Gastrocnemius medialis (tissue), 4 donors: ENCODE results near the gene CARMIL1. TPM values are rescaled to one million over a fixed set of nuclear protein-coding genes. Genes with fewer than 3 reads are reported as not detected.

Source experiments
- ATAC-seq, 2 donors: fragments of 150-250 bp; one replicate each; pipeline ENCODE4 v1.9.1; 2016
- DNase-seq, 2 donors: peaks; one replicate each; pipeline ENCODE4 v3.0.0-alpha.2; 2019
- H3K27ac ChIP-seq, 4 donors: fragments of 200-600 bp; sonication (generic); 1 replicate in 1 of 4; 2 replicates in 3 of 4; pipeline ENCODE4 v1.5.1; 2016 to 2018; ENCODE audit warnings: mild to moderate bottlenecking in 2 of 4, moderate library complexity in 1 of 4
- H3K27me3 ChIP-seq, 3 donors: fragments of 200-600 bp; sonication (generic) in 2 of 3; 1 replicate in 1 of 3; 2 replicates in 2 of 3; pipeline versions ENCODE4 v1.5.1 to v1.6.0; 2016 to 2019; ENCODE audit warnings: mild to moderate bottlenecking in 1 of 3, moderate library complexity in 1 of 3
- H3K36me3 ChIP-seq, 2 donors: fragments of 200-600 bp; sonication (generic) in 1 of 2; one replicate each; pipeline ENCODE4 v1.5.1; 2017 to 2018
- H3K4me1 ChIP-seq, 2 donors: fragments of 200-600 bp; sonication (generic) in 1 of 2; one replicate each; pipeline ENCODE4 v1.5.1; 2016 to 2017; ENCODE audit warnings: mild to moderate bottlenecking in 2 of 2
- H3K4me3 ChIP-seq, 4 donors: fragments of 200-600 bp; sonication (generic) in 3 of 4; 1 replicate in 1 of 4; 2 replicates in 3 of 4; pipeline ENCODE4 v1.5.1; 2016 to 2019; ENCODE audit warnings: mild to moderate bottlenecking in 2 of 4
- H3K9me3 ChIP-seq, 3 donors: fragments of 200-600 bp; sonication (generic) in 2 of 3; 1 replicate in 1 of 3; 2 replicates in 2 of 3; pipeline ENCODE4 v1.5.1; 2016 to 2019
- POLR2A ChIP-seq, 2 donors: fragments of 450-650 bp; IDR thresholded peaks; one replicate each; pipeline ENCODE4 v1.6.1; 2017; ENCODE audit warnings: antibody characterized with exemption in 2 of 2, mild to moderate bottlenecking in 2 of 2, moderate library complexity in 2 of 2
- in situ Hi-C, 4 donors: fragments of 200-750 bp; cut with MboI; loops; one replicate each; pipeline versions ENCODE4 v1.15.0 to v1.8.0; 2017; ENCODE audit warnings: low sequenced_read_pairs in 4 of 4
- intact Hi-C: fragments of 100-400 bp; cut with DNase I; formaldehyde crosslinking; loops from one replicate; pipeline ENCODE4 v1.15.1; 2023; ENCODE audit warnings: low total_unique reads
- total RNA-seq, 4 donors: library from RNA; depleted of rRNA; stranded (reverse); fragments of >200 nt; gene quantifications; one replicate each; pipeline versions ENCODE4 v1.1.0 to v1.2.3, GENCODE V29; 2016
- TF ChIP-seq, protein P1 (sequence below), 5 experiments: fragments of 450-650 bp in 3 of 5; fragments of 200-600 bp in 2 of 5; sonication (generic) in 2 of 5; IDR thresholded peaks in 4 of 5; conservative IDR thresholded peaks in 1 of 5; 1 replicate in 4 of 5; 2 replicates in 1 of 5; pipeline ENCODE4 v1.5.1; 2016 to 2019; ENCODE audit warnings: antibody characterized with exemption in 5 of 5, mild to moderate bottlenecking in 3 of 5, moderate library complexity in 3 of 5

CARMIL1 gene
- total RNA-seq, 4 donors from 2014 or later, result 0.87 to 2.1 (median 1.7) TPM

DNA sequence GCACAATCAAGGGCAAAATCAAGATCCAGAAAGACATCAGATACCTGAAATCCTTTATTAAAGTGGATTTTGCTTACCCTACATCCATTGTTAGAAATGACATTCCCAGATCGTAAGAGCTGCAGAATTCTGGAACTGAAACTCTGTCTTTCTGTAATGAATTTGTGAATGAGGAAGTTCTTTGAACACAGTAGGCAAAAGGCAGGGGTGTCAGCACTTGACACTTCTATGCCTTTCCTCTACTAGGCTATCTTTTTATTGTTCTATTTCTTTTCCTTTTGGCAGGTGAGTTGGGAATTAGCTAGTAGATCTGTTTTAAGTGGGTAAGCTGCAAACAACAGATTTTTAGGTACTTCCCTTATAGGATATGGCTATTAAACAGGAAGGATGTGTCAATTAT lies 126.3 kb downstream of the CARMIL1 start:
- Histone ChIP-seq H3K36me3 (no peaks in the 10 kb centered on the region), H3K27me3 (no peaks in the 10 kb centered on the region), H3K4me3 (no peak overlapping the region), H3K27ac (no peak overlapping the region), H3K4me1 (no peaks in the 10 kb centered on the region), H3K9me3 (no peaks in the 10 kb centered on the region)
- DNase-seq (no peak), ATAC-seq (no peak)
- TF ChIP-seq, protein P1, sequence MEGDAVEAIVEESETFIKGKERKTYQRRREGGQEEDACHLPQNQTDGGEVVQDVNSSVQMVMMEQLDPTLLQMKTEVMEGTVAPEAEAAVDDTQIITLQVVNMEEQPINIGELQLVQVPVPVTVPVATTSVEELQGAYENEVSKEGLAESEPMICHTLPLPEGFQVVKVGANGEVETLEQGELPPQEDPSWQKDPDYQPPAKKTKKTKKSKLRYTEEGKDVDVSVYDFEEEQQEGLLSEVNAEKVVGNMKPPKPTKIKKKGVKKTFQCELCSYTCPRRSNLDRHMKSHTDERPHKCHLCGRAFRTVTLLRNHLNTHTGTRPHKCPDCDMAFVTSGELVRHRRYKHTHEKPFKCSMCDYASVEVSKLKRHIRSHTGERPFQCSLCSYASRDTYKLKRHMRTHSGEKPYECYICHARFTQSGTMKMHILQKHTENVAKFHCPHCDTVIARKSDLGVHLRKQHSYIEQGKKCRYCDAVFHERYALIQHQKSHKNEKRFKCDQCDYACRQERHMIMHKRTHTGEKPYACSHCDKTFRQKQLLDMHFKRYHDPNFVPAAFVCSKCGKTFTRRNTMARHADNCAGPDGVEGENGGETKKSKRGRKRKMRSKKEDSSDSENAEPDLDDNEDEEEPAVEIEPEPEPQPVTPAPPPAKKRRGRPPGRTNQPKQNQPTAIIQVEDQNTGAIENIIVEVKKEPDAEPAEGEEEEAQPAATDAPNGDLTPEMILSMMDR (IDR thresholded peaks at IDR 0.05 in 4 of 5, conservative IDR thresholded peaks at IDR 0.05 in 1 of 5), result no peak
- TF ChIP-seq POLR2A (IDR thresholded peaks at IDR 0.05), result no peak
- in situ Hi-C loops (no loop called here), intact Hi-C loops (no loop called here)

DNA sequence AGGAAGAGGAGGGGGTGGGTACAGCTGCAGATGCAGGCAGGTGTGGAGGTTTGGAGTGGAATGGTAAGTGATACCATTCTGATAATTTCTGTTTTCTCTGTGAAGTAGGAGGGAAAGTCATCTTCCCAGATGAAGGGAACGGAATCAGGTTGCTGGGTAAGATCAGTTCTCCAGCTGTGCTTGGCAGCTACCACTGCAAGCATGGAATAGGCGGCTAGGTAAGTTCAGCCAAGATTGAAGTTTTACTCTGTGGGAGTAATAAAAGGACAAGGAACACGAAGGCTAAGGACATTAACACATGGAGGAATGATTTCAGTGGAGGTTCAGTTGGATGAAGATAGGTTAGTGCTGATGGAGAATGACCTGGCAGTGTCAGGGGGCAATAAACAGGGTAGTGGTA lies 128.3 kb downstream of the CARMIL1 start:
- Histone ChIP-seq H3K4me3 (no peak overlapping the region), H3K27ac (no peak overlapping the region), H3K27me3 (no peaks in the 10 kb centered on the region), H3K4me1 (no peaks in the 10 kb centered on the region), H3K9me3 (no peaks in the 10 kb centered on the region), H3K36me3 (no peaks in the 10 kb centered on the region)
- no peak for TF ChIP-seq POLR2A (IDR thresholded peaks at IDR 0.05)
- TF ChIP-seq, protein P1 (IDR thresholded peaks at IDR 0.05 in 4 of 5, conservative IDR thresholded peaks at IDR 0.05 in 1 of 5), result no peak
- in situ Hi-C loops (no loop called here), intact Hi-C loops (no loop called here)
- ATAC-seq (no peak), DNase-seq (no peak)

GRCh38 chr6:25410102-25410501 lies 130.9 kb downstream of the CARMIL1 start:
- intact Hi-C loops, result no loop called here

GRCh38 chr6:25411316-25411950 lies 132.3 kb downstream of the CARMIL1 start:
- DNase-seq (no peak), ATAC-seq (no peak)
- no peaks in the 10 kb centered on the region for H3K27me3 ChIP-seq
- H3K27ac ChIP-seq, result no peak overlapping the region
- H3K4me1 ChIP-seq, result peaks cover 0 to 4% of the 10 kb centered on the region in 2 donors
- no peak overlapping the region for H3K4me3 ChIP-seq
- in situ Hi-C loops, result no loop called here
- TF ChIP-seq POLR2A (IDR thresholded peaks at IDR 0.05), result no peak
- TF ChIP-seq, protein P1 (IDR thresholded peaks at IDR 0.05 in 4 of 5, conservative IDR thresholded peaks at IDR 0.05 in 1 of 5), result no peak
- no peaks in the 10 kb centered on the region for H3K36me3 ChIP-seq
- intact Hi-C loops, result no loop called here
- no peaks in the 10 kb centered on the region for H3K9me3 ChIP-seq

More at GRCh38 chr6:25410102-25410501, 130.9 kb downstream of the CARMIL1 start:
- no peak overlapping the region for H3K27ac ChIP-seq
- no peaks in the 10 kb centered on the region for H3K9me3 ChIP-seq
- ATAC-seq, result no peak
- peaks cover 0 to 4% of the 10 kb centered on the region in 2 donors for H3K4me1 ChIP-seq
- H3K36me3 ChIP-seq, result no peaks in the 10 kb centered on the region
- H3K27me3 ChIP-seq, result no peaks in the 10 kb centered on the region
- DNase-seq, result no peak
- TF ChIP-seq, protein P1 (IDR thresholded peaks at IDR 0.05 in 4 of 5, conservative IDR thresholded peaks at IDR 0.05 in 1 of 5), result no peak
- no peak for TF ChIP-seq POLR2A (IDR thresholded peaks at IDR 0.05)
- H3K4me3 ChIP-seq, result no peak overlapping the region
- in situ Hi-C loops, result no loop called here
